H1 (cell line): ENCODE data around the gene P4HA3. TPM values are rescaled to one million over a fixed set of nuclear protein-coding genes. Genes with fewer than 3 reads are reported as not detected.

ENCODE experiments used
- CTCF ChIA-PET: fragments of 300-600 bp; sonication (Branson Sonifier 250); formaldehyde crosslinking; loops from one replicate; lab custom pipeline; 2021; ENCODE audit not compliant: partially characterized antibody; lab: Charles Lee
- POLR2A ChIA-PET: fragments of 300-600 bp; sonication (Branson Sonifier 250); formaldehyde crosslinking; loops from one replicate; lab custom pipeline; 2021; ENCODE audit warnings: inconsistent platforms; ENCODE audit not compliant: partially characterized antibody; lab: Charles Lee
- DNase-seq, 2 experiments: peaks; one replicate each; pipeline versions ENCODE4 v3.0.0 to v3.0.0-alpha.2; 2010 to 2022; ENCODE audit warnings: low spot score in 2 of 2, low read depth in 1 of 2, mixed read lengths in 1 of 2
- FAIRE-seq: peaks from 2 replicates; lab custom pipeline; 2011; peaks lifted over from hg19 to GRCh38; lab: Jason Lieb, UNC
- H2AFZ ChIP-seq: 2 replicates; pipeline ENCODE4 v1.8.1; 2012; ENCODE audit warnings: low read length, inconsistent platforms
- H2AK5ac ChIP-seq: 2 replicates; pipeline ENCODE4 v1.6.1; 2013; ENCODE audit warnings: low read depth, low read length
- H2BK120ac ChIP-seq: replicated peaks from 2 replicates; pipeline ENCODE3; 2013; ENCODE audit warnings: low read depth, low read length, inconsistent platforms
- H2BK12ac ChIP-seq: 2 replicates; pipeline ENCODE4 v1.6.1; 2013; ENCODE audit warnings: low read depth, low read length
- H2BK15ac ChIP-seq: 2 replicates; pipeline ENCODE4 v1.6.1; 2013; ENCODE audit warnings: low read length
- H2BK20ac ChIP-seq: 2 replicates; pipeline ENCODE4 v1.6.1; 2013; ENCODE audit warnings: low read length
- H2BK5ac ChIP-seq: 2 replicates; pipeline ENCODE4 v1.6.1; 2013; ENCODE audit warnings: low read depth, low read length
- H3K14ac ChIP-seq: 2 replicates; pipeline ENCODE4 v1.6.1; 2013; ENCODE audit warnings: inconsistent platforms; ENCODE audit not compliant: insufficient read length
- H3K18ac ChIP-seq: 2 replicates; pipeline ENCODE4 v1.6.1; 2013; ENCODE audit warnings: low read length; ENCODE audit errors: extremely low read depth
- H3K23ac ChIP-seq: 2 replicates; pipeline ENCODE4 v1.6.1; 2013; ENCODE audit warnings: inconsistent platforms; ENCODE audit not compliant: insufficient read length
- H3K23me2 ChIP-seq: 2 replicates; pipeline ENCODE4 v1.6.1; 2013; ENCODE audit warnings: low read depth, low read length
- H3K27ac ChIP-seq: 2 replicates; pipeline ENCODE4 v1.6.1; 2011; ENCODE audit warnings: low read depth, low read length, inconsistent platforms
- H3K27me3 ChIP-seq, 4 experiments: replicated peaks in 1 of 4; 1 replicate in 1 of 4; 2 replicates in 3 of 4; pipeline versions ENCODE4 v1.6.1 to v1.8.1; 2011 to 2013; ENCODE audit warnings: low read length in 3 of 4, mild to moderate bottlenecking in 3 of 4, inconsistent platforms in 2 of 4, mixed read lengths in 2 of 4, moderate library complexity in 1 of 4; ENCODE audit not compliant: control insufficient read depth in 3 of 4, insufficient read depth in 3 of 4; ENCODE audit errors: extremely low read depth in 1 of 4
- H3K36me3 ChIP-seq, 4 experiments: 2 replicates each; pipeline versions ENCODE4 v1.6.1 to v1.8.1; 2011 to 2013; ENCODE audit warnings: mild to moderate bottlenecking in 4 of 4, low read length in 3 of 4, moderate library complexity in 2 of 4, control low read depth in 1 of 4, inconsistent platforms in 1 of 4; ENCODE audit not compliant: insufficient read depth in 4 of 4, control insufficient read depth in 2 of 4
- H3K4ac ChIP-seq: replicated peaks from 2 replicates; pipeline ENCODE3; 2013; ENCODE audit warnings: low read length, low read depth, mixed read lengths, inconsistent platforms; ENCODE audit not compliant: insufficient read length
- H3K4me1 ChIP-seq, 4 experiments: replicated peaks in 1 of 4; 1 replicate in 1 of 4; 2 replicates in 3 of 4; pipeline versions ENCODE4 v1.6.1 to v1.8.1; 2011 to 2013; ENCODE audit warnings: low read length in 3 of 4, inconsistent platforms in 2 of 4, mixed read lengths in 1 of 4; ENCODE audit not compliant: insufficient read depth in 4 of 4, control insufficient read depth in 3 of 4
- H3K4me2 ChIP-seq, 2 experiments: 2 replicates each; pipeline versions ENCODE4 v1.6.1 to v1.8.1; 2011 to 2013; ENCODE audit warnings: low read depth in 2 of 2, low read length in 2 of 2, control low read depth in 1 of 2, inconsistent platforms in 1 of 2, mild to moderate bottlenecking in 1 of 2; ENCODE audit not compliant: insufficient read depth in 1 of 2
- H3K4me3 ChIP-seq, 4 experiments: fragments of 200-600, 300-600 bp in 1 of 4; sonication (generic), shearing (Covaris generic), sonication (Bioruptor Twin) in 1 of 4; 2 replicates each; pipeline versions ENCODE4 v1.5.1 to v1.8.1; 2011 to 2016; ENCODE audit warnings: low read length in 4 of 4, low read depth in 3 of 4, control low read depth in 2 of 4, inconsistent platforms in 2 of 4, mild to moderate bottlenecking in 2 of 4, mixed read lengths in 1 of 4, moderate library complexity in 1 of 4; ENCODE audit not compliant: insufficient read depth in 2 of 4; ENCODE audit errors: extremely low read depth in 1 of 4
- H3K56ac ChIP-seq: replicated peaks from 2 replicates; pipeline ENCODE3; 2013; ENCODE audit warnings: low read depth, mild to moderate bottlenecking, mixed read lengths, low read length, inconsistent platforms; ENCODE audit not compliant: insufficient read length
- H3K79me1 ChIP-seq: 2 replicates; pipeline ENCODE4 v1.6.1; 2013; ENCODE audit warnings: low read depth, low read length, control low read depth
- H3K79me2 ChIP-seq, 2 experiments: 2 replicates each; pipeline versions ENCODE4 v1.6.1 to v1.8.1; 2012 to 2013; ENCODE audit warnings: low read length in 2 of 2, mild to moderate bottlenecking in 2 of 2, inconsistent platforms in 1 of 2; ENCODE audit not compliant: insufficient read depth in 2 of 2, control insufficient read depth in 1 of 2
- H3K9ac ChIP-seq, 4 experiments: replicated peaks in 1 of 4; 1 replicate in 1 of 4; 2 replicates in 3 of 4; pipeline versions ENCODE4 v1.6.1 to v1.8.1; 2011 to 2013; ENCODE audit warnings: low read depth in 3 of 4, low read length in 3 of 4, control low read depth in 2 of 4, mild to moderate bottlenecking in 2 of 4, moderate library complexity in 2 of 4, inconsistent platforms in 1 of 4; ENCODE audit errors: extremely low read depth in 1 of 4
- H3K9me3 ChIP-seq, 2 experiments: 2 replicates each; pipeline versions ENCODE4 v1.6.1 to v1.8.1; 2012 to 2013; ENCODE audit warnings: mild to moderate bottlenecking in 2 of 2, moderate library complexity in 2 of 2, control low read depth in 1 of 2, inconsistent platforms in 1 of 2, low read depth in 1 of 2, low read length in 1 of 2, mixed read lengths in 1 of 2; ENCODE audit not compliant: insufficient read depth in 2 of 2
- H4K20me1 ChIP-seq, 2 experiments: replicated peaks in 1 of 2; 2 replicates each; pipeline versions ENCODE3 to v1.8.1; 2011 to 2013; ENCODE audit warnings: inconsistent platforms in 2 of 2, low read length in 2 of 2, mild to moderate bottlenecking in 1 of 2; ENCODE audit not compliant: insufficient read depth in 2 of 2, control insufficient read depth in 1 of 2
- H4K5ac ChIP-seq: 2 replicates; pipeline ENCODE4 v1.6.1; 2013; ENCODE audit warnings: low read length, low read depth, mixed read lengths, inconsistent platforms; ENCODE audit not compliant: insufficient read length
- H4K8ac ChIP-seq: 2 replicates; pipeline ENCODE4 v1.8.0; 2013; ENCODE audit warnings: mild to moderate bottlenecking, moderate library complexity, low read length, inconsistent platforms; ENCODE audit not compliant: insufficient read depth; ENCODE audit errors: extremely low read depth
- H4K91ac ChIP-seq: replicated peaks from 2 replicates; pipeline ENCODE3; 2013; ENCODE audit warnings: low read length, mixed read lengths, inconsistent platforms; ENCODE audit not compliant: insufficient read length
- ASH2L ChIP-seq: fragments of 200-600, 300-600 bp; sonication (generic); IDR thresholded peaks from one replicate; pipeline ENCODE4 v1.7.1; 2017; ENCODE audit warnings: low read length
- CBX5 ChIP-seq: fragments of 300-800, 300-1000 bp; sonication (generic); IDR thresholded peaks from 2 replicates; pipeline ENCODE4 v1.7.1; 2016; ENCODE audit warnings: antibody characterized with exemption, low read length, low read depth
- JUN ChIP-seq: IDR thresholded peaks from 2 replicates; pipeline ENCODE4 v1.6.1; 2011; ENCODE audit warnings: low read depth, mild to moderate bottlenecking, improper control_type of control experiment, low read length
- KDM1A ChIP-seq: fragments of 200-600, 300-600 bp; sonication (generic); IDR thresholded peaks from 2 replicates; pipeline ENCODE4 v1.7.1; 2016; ENCODE audit warnings: mild to moderate bottlenecking, low read length, borderline replicate concordance
- NANOG ChIP-seq: IDR thresholded peaks from 2 replicates; pipeline ENCODE4 v1.6.1; 2011; ENCODE audit warnings: low read length, low read depth, mild to moderate bottlenecking, inconsistent platforms; ENCODE audit not compliant: insufficient read depth, poor library complexity, severe bottlenecking
- POLR2AphosphoS5 ChIP-seq: IDR thresholded peaks from 2 replicates; pipeline ENCODE4 v1.6.1; 2011; ENCODE audit warnings: low read depth, low read length
- SIN3A ChIP-seq, 2 experiments: IDR thresholded peaks in 1 of 2; conservative IDR thresholded peaks in 1 of 2; 2 replicates each; pipeline ENCODE4 v1.6.1; 2011 to 2012; ENCODE audit warnings: low read length in 2 of 2, improper control_type of control experiment in 1 of 2, low read depth in 1 of 2, mild to moderate bottlenecking in 1 of 2
- SP1 ChIP-seq: IDR thresholded peaks from 2 replicates; pipeline ENCODE4 v1.6.1; 2011; ENCODE audit warnings: low read depth, low read length
- SP2 ChIP-seq: IDR thresholded peaks from 2 replicates; pipeline ENCODE4 v1.6.1; 2012; ENCODE audit warnings: mild to moderate bottlenecking, low read length, inconsistent platforms
- SP4 ChIP-seq: IDR thresholded peaks from 2 replicates; pipeline ENCODE4 v1.6.1; 2012; ENCODE audit warnings: low read length, inconsistent platforms
- TAF7 ChIP-seq: optimal IDR thresholded peaks from 2 replicates; pipeline ENCODE3; 2011; ENCODE audit warnings: low read depth, mild to moderate bottlenecking, inconsistent platforms, low read length, moderate library complexity, borderline replicate concordance
- WGBS, 2 experiments: shearing (Covaris generic) in 1 of 2; methylation state at CpG; one replicate each; pipeline versions ENCODE4 v1.1.6 to v1.1.7; 2013 to 2015; ENCODE audit warnings: low lambda C conversion rate in 2 of 2, mixed read lengths in 2 of 2, inconsistent platforms in 1 of 2, low coverage in 1 of 2, missing lambda C conversion rate in 1 of 2; ENCODE audit not compliant: insufficient replicate concordance in 2 of 2, insufficient coverage in 1 of 2, insufficient read length in 1 of 2; ENCODE audit errors: extremely low coverage in 1 of 2, missing lambda C conversion rate in 1 of 2; 5-methylcytosine and 5-hydroxymethylcytosine counted together
- polyA plus RNA-seq, 7 experiments: library from polyadenylated mRNA; depleted of rRNA in 3 of 7; stranded (reverse) in 5 of 7; unstranded in 2 of 7; fragments of >200 nt in 5 of 7; fragments of 200-250 nt in 2 of 7; gene quantifications; 1 replicate in 5 of 7; 2 replicates in 1 of 7; 4 replicates in 1 of 7; pipeline versions ENCODE4 v1.2.1 to v1.2.3, GENCODE V29; 2011 to 2013; ENCODE audit warnings: missing spikeins in 2 of 7, mixed read lengths in 2 of 7
- total RNA-seq: library from RNA; stranded (reverse); fragmentation: NEBNext Ultra II Directional; extraction: Animal tissue kit (Norgen Biotek cat#: 25700); gene quantifications from 2 replicates; pipeline ENCODE4 v1.2.1, GENCODE V29; 2021
- TF ChIP-seq, protein P1 (sequence below): IDR thresholded peaks from 2 replicates; pipeline ENCODE4 v1.6.1; 2012; ENCODE audit warnings: low read length, inconsistent platforms

The P4HA3 gene
- total and polyA plus RNA-seq, 2 of the 8 experiments (the other 6 are each of a cell fraction or from before 2014, with no cell fraction given) = 0.06 TPM; not detected in 1

DNA sequence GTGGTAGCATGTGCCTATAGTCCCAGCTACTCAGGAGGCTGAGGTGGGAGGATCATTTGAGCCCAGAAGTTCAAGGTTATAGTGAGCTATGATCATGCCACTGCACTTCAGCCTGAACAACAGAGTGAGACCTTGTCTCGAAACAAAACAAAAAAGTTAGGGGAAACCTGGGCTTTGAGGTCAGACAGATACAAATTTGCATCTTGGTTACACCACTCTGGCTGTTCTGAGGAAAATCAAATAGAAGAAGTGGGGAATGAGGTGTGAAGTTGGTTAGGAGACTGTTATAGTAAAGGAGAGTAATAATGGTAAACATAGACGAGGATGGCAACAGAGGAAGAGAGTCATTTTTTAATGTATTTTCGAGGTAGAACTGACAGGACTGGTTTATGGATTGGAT lies 77.8 kb downstream of the P4HA3 start:
- H2AFZ ChIP-seq = no peak overlapping the region
- no peak for FAIRE-seq

More for the DNA sequence above, 77.8 kb downstream of the P4HA3 start:
- WGBS, 2 experiments = 86 to 94% methylated on average over 2 to 3 of the region's 3 CpGs
- Histone ChIP-seq H3K4me3 (no peak overlapping the region), H2BK120ac (no peak overlapping the region), H3K79me1 (no peaks in the 10 kb centered on the region), H2BK12ac (no peak overlapping the region), H3K79me2 (no peaks in the 10 kb centered on the region), H3K4ac (no peak overlapping the region), H3K23ac (no peak overlapping the region), H3K27ac (no peak overlapping the region), H3K27me3 (no peaks in the 10 kb centered on the region), H2BK20ac (no peak overlapping the region), H3K36me3 (peaks cover 0 to 35% (median 18%) of the 10 kb centered on the region in 4 experiments; a peak in 6 of 8 replicates), H4K8ac (no peak overlapping the region), H3K18ac (no peak overlapping the region), H3K9me3 (no peaks in the 10 kb centered on the region), H3K4me1 (no peaks in the 10 kb centered on the region), H2BK5ac (no peak overlapping the region), H3K4me2 (no peak overlapping the region), H3K14ac (no peak overlapping the region), H4K5ac (no peak overlapping the region), H4K91ac (no peak overlapping the region), H3K9ac (no peak overlapping the region), H2AK5ac (no peak overlapping the region), H2BK15ac (no peak overlapping the region), H3K56ac (no peak overlapping the region), H4K20me1 (peaks cover 0 to 2% of the 10 kb centered on the region in 2 experiments)
- no peak for DNase-seq
- CTCF ChIA-PET = no interaction called here
- POLR2A ChIA-PET = no interaction called here
- TF ChIP-seq SP4 (no peak), SP2 (no peak), KDM1A (no peak), ASH2L (no peak), SIN3A (conservative IDR thresholded peaks at IDR 0.05 in 1 of 2, IDR thresholded peaks at IDR 0.05 in 1 of 2; ENCODE audit: low read depth in 1 of 2, low read length in 2 of 2) (no peak), POLR2AphosphoS5 (no peak), SP1 (no peak), NANOG (no peak), JUN (no peak), CBX5 (no peak), TAF7 (no peak)
- TF ChIP-seq, protein P1, sequence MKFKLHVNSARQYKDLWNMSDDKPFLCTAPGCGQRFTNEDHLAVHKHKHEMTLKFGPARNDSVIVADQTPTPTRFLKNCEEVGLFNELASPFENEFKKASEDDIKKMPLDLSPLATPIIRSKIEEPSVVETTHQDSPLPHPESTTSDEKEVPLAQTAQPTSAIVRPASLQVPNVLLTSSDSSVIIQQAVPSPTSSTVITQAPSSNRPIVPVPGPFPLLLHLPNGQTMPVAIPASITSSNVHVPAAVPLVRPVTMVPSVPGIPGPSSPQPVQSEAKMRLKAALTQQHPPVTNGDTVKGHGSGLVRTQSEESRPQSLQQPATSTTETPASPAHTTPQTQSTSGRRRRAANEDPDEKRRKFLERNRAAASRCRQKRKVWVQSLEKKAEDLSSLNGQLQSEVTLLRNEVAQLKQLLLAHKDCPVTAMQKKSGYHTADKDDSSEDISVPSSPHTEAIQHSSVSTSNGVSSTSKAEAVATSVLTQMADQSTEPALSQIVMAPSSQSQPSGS = no peak
- TF ChIP-seq, all 59 proteins: peak for 0
- no peaks in the 10 kb centered on the region for H3K23me2 ChIP-seq
